ENCODE data around the gene CBARP. TPM values are rescaled to one million over a fixed set of nuclear protein-coding genes. Genes with fewer than 3 reads are reported as not detected.

The CBARP gene
- total and polyA plus RNA-seq, 9 of the 15 experiments (the other 6 are each of a cell fraction or from before 2014, with no cell fraction given) = 0.03 to 8.9 (median 1.2) TPM; not detected in 1

- TF ChIP-seq NR2C2 (CRISPR knock-in tag; IDR thresholded peaks at IDR 0.05) (no peak), NR2C2 (tag; IDR thresholded peaks at IDR 0.05) (peak; percentile 20), ZBTB12 (CRISPR knock-in tag; IDR thresholded peaks at IDR 0.05) (no peak), PTTG1 (tag; IDR thresholded peaks at IDR 0.05; ENCODE audit: low read depth) (no peak), CXXC5 (CRISPR knock-in tag; IDR thresholded peaks at IDR 0.05) (peak; percentile 38; the same call in 1 of the 2 replicates), ZNF778 (CRISPR knock-in tag; IDR thresholded peaks at IDR 0.05) (no peak), FOXK1 (CRISPR knock-in tag; IDR thresholded peaks at IDR 0.05; ENCODE audit: borderline replicate concordance) (no peak), LCOR (CRISPR knock-in tag; IDR thresholded peaks at IDR 0.05) (no peak; the same call in 1 of the 2 replicates), MEF2A (IDR thresholded peaks at IDR 0.05; ENCODE audit: control insufficient read depth, low read depth, low read length) (no peak), ZNF766 (CRISPR knock-in tag; conservative IDR thresholded peaks at IDR 0.05) (peak; percentile 68; the same call in 1 of the 2 replicates), SPI1 (IDR thresholded peaks at IDR 0.05; ENCODE audit: borderline replicate concordance, low read depth, low read length) (peak; percentile 48; the same call in 1 of the 2 replicates), CHD4 (IDR thresholded peaks at IDR 0.05; ENCODE audit: insufficient read depth, insufficient replicate concordance, low read depth, low read length, poor library complexity, severe bottlenecking) (peak; percentile 57), ZNF12 (CRISPR knock-in tag; IDR thresholded peaks at IDR 0.05) (0 out of 2 replicates have a peak, but pooled peaks have one; percentile 12), ZNF695 (CRISPR knock-in tag; IDR thresholded peaks at IDR 0.05) (no peak), STAT6 (CRISPR knock-in tag; IDR thresholded peaks at IDR 0.05) (no peak), ZNF197 (CRISPR knock-in tag; IDR thresholded peaks at IDR 0.05; ENCODE audit: low read depth) (no peak), NFE2 (IDR thresholded peaks at IDR 0.05; ENCODE audit: low read depth) (peak; percentile 36), ZNF699 (CRISPR knock-in tag; IDR thresholded peaks at IDR 0.05; ENCODE audit: insufficient replicate concordance) (no peak), CHD1 (IDR thresholded peaks at IDR 0.05; ENCODE audit: low read length) (peak; percentile 24), SMAD1 (IDR thresholded peaks at IDR 0.05; ENCODE audit: low read depth, low read length, partially characterized antibody) (peak; percentile 16), KAT2B (IDR thresholded peaks at IDR 0.05; ENCODE audit: low read depth, low read length) (no peak)
These were observed 15.2 kb upstream of the CBARP start (continued) for GRCh38 chr19:1252821-1253513.

Measured in K562 (cell line).